ENCODE measurements around the gene USP4. TPM values are rescaled to one million over a fixed set of nuclear protein-coding genes. Genes with fewer than 3 reads are reported as not detected.

USP4 gene
- total and polyA plus RNA-seq, 2 of the 13 experiments (the other 11 are each of a cell fraction or from before 2014, with no cell fraction given) = 9.2 to 20.8 TPM

DNA sequence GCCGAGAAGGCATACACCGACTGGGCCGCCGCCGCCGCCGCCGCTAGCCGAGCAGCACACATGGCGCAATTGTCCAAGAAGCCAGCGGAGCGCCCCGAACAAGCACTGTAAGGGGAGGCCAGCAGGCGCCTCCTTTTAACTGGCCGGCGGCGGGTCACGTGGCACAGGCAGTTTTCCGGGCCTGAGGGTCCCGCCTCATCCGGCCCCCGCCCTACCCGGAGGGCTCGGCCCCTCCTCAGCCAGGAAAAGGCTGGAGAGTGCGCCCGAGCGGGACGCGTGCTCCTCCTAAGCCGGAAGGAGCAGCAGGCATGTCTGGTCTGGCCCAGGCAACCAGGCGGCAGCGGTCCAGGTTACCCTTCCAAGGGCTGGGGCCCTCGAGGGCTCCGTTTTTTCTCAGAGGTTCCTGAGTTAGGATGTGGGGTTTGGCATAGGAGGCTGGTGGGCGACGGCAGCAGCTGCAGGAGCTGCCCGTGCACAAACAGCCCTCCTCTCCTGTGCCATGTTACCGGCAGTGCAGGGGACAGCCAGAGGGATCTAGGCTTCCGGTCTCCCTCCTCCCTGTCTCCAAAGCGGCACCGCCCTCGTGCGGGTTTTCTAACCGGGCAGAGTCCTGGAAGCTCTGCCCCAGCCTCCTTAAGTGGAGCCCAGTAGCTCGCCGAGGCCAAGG lies 18.5 kb upstream of the USP4 start, which contains the start of gene GPX1 (continued):
- TF ChIP-seq ZNF33A (CRISPR knock-in tag; IDR thresholded peaks at IDR 0.05; ENCODE audit: borderline replicate concordance) = no peak
- no peak for TF ChIP-seq CENPX (CRISPR knock-in tag; IDR thresholded peaks at IDR 0.05)
- peak; percentile 97 for TF ChIP-seq ETV5 (CRISPR knock-in tag; IDR thresholded peaks at IDR 0.05; ENCODE audit: borderline replicate concordance)
- no peak for TF ChIP-seq BRD4 (CRISPR knock-in tag; IDR thresholded peaks at IDR 0.05)
- peak; percentile 76 for TF ChIP-seq YY1 (IDR thresholded peaks at IDR 0.05; ENCODE audit: insufficient read depth, insufficient replicate concordance, low read depth, low read length)
- TF ChIP-seq, protein P1, sequence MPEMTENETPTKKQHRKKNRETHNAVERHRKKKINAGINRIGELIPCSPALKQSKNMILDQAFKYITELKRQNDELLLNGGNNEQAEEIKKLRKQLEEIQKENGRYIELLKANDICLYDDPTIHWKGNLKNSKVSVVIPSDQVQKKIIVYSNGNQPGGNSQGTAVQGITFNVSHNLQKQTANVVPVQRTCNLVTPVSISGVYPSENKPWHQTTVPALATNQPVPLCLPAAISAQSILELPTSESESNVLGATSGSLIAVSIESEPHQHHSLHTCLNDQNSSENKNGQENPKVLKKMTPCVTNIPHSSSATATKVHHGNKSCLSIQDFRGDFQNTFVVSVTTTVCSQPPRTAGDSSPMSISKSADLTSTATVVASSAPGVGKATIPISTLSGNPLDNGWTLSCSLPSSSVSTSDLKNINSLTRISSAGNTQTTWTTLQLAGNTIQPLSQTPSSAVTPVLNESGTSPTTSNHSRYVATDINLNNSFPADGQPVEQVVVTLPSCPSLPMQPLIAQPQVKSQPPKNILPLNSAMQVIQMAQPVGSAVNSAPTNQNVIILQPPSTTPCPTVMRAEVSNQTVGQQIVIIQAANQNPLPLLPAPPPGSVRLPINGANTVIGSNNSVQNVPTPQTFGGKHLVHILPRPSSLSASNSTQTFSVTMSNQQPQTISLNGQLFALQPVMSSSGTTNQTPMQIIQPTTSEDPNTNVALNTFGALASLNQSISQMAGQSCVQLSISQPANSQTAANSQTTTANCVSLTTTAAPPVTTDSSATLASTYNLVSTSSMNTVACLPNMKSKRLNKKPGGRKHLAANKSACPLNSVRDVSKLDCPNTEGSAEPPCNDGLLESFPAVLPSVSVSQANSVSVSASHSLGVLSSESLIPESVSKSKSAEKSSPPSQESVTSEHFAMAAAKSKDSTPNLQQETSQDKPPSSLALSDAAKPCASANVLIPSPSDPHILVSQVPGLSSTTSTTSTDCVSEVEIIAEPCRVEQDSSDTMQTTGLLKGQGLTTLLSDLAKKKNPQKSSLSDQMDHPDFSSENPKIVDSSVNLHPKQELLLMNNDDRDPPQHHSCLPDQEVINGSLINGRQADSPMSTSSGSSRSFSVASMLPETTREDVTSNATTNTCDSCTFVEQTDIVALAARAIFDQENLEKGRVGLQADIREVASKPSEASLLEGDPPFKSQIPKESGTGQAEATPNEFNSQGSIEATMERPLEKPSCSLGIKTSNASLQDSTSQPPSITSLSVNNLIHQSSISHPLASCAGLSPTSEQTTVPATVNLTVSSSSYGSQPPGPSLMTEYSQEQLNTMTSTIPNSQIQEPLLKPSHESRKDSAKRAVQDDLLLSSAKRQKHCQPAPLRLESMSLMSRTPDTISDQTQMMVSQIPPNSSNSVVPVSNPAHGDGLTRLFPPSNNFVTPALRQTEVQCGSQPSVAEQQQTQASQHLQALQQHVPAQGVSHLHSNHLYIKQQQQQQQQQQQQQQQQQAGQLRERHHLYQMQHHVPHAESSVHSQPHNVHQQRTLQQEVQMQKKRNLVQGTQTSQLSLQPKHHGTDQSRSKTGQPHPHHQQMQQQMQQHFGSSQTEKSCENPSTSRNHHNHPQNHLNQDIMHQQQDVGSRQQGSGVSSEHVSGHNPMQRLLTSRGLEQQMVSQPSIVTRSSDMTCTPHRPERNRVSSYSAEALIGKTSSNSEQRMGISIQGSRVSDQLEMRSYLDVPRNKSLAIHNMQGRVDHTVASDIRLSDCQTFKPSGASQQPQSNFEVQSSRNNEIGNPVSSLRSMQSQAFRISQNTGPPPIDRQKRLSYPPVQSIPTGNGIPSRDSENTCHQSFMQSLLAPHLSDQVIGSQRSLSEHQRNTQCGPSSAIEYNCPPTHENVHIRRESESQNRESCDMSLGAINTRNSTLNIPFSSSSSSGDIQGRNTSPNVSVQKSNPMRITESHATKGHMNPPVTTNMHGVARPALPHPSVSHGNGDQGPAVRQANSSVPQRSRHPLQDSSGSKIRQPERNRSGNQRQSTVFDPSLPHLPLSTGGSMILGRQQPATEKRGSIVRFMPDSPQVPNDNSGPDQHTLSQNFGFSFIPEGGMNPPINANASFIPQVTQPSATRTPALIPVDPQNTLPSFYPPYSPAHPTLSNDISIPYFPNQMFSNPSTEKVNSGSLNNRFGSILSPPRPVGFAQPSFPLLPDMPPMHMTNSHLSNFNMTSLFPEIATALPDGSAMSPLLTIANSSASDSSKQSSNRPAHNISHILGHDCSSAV (CRISPR knock-in tag; IDR thresholded peaks at IDR 0.05; ENCODE audit: borderline replicate concordance) = peak; percentile 90; the same call in 1 of the 2 replicates
- no peak for TF ChIP-seq NFE2 (CRISPR knock-in tag; IDR thresholded peaks at IDR 0.05)
- TF ChIP-seq KDM5A (IDR thresholded peaks at IDR 0.05; ENCODE audit: borderline replicate concordance, low read length) = no peak
- TF ChIP-seq, protein P2, sequence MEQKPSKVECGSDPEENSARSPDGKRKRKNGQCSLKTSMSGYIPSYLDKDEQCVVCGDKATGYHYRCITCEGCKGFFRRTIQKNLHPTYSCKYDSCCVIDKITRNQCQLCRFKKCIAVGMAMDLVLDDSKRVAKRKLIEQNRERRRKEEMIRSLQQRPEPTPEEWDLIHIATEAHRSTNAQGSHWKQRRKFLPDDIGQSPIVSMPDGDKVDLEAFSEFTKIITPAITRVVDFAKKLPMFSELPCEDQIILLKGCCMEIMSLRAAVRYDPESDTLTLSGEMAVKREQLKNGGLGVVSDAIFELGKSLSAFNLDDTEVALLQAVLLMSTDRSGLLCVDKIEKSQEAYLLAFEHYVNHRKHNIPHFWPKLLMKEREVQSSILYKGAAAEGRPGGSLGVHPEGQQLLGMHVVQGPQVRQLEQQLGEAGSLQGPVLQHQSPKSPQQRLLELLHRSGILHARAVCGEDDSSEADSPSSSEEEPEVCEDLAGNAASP (CRISPR knock-in tag; IDR thresholded peaks at IDR 0.05; ENCODE audit: borderline replicate concordance) = peak; percentile 63
- no peak for TF ChIP-seq MAFG (CRISPR knock-in tag; IDR thresholded peaks at IDR 0.05)
- peak; percentile 85; the same call in 1 of the 2 replicates for TF ChIP-seq SALL2 (CRISPR knock-in tag; IDR thresholded peaks at IDR 0.05)
- TF ChIP-seq, protein P3, sequence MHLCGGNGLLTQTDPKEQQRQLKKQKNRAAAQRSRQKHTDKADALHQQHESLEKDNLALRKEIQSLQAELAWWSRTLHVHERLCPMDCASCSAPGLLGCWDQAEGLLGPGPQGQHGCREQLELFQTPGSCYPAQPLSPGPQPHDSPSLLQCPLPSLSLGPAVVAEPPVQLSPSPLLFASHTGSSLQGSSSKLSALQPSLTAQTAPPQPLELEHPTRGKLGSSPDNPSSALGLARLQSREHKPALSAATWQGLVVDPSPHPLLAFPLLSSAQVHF (CRISPR knock-in tag; IDR thresholded peaks at IDR 0.05) = no peak
- TF ChIP-seq CEBPB (IDR thresholded peaks at IDR 0.05; ENCODE audit: borderline replicate concordance, low read depth, low read length) = peak; percentile 30; the same call in 1 of the 2 replicates
- TF ChIP-seq ZBTB21 (CRISPR knock-in tag; IDR thresholded peaks at IDR 0.05) = no peak
- TF ChIP-seq NKX3-1 (CRISPR knock-in tag; IDR thresholded peaks at IDR 0.05) = 0 out of 2 replicates have a peak, but pooled peaks have one; percentile 27
- TF ChIP-seq ZNF3 (CRISPR knock-in tag; IDR thresholded peaks at IDR 0.05) = no peak
- TF ChIP-seq ZFP36L1 (CRISPR knock-in tag; IDR thresholded peaks at IDR 0.05) = peak; percentile 94
- no peak for TF ChIP-seq ZNF343 (CRISPR knock-in tag; IDR thresholded peaks at IDR 0.05)
- no peak for TF ChIP-seq PAF1 (CRISPR knock-in tag; IDR thresholded peaks at IDR 0.05)
- TF ChIP-seq ZNF674 (CRISPR knock-in tag; IDR thresholded peaks at IDR 0.05; ENCODE audit: low read depth) = peak; percentile 92; the same call in 1 of the 2 replicates
- TF ChIP-seq ZNF530 (CRISPR knock-in tag; IDR thresholded peaks at IDR 0.05; ENCODE audit: low read depth) = no peak

All from HepG2 (cell line).